IPS-20b (cell line): ENCODE data around the gene MRGPRE.
"Not testable (repeated sequence)": the region's sequence is repeated elsewhere in the genome, so short reads cannot be mapped to it uniquely, and the experiment has no call there.

Experiments
- H3K27ac ChIP-seq: one replicate; pipeline ENCODE4 v1.5.1; 2013; ENCODE audit warnings: low read length
- H3K27me3 ChIP-seq: 2 replicates; pipeline ENCODE4 v1.6.1; 2013; ENCODE audit warnings: mild to moderate bottlenecking, low read length, inconsistent platforms; ENCODE audit not compliant: insufficient read depth
- H3K36me3 ChIP-seq: 2 replicates; pipeline ENCODE4 v1.6.1; 2013; ENCODE audit warnings: low read depth, mild to moderate bottlenecking, inconsistent platforms, low read length, moderate library complexity; ENCODE audit not compliant: insufficient read depth
- H3K4me1 ChIP-seq: 2 replicates; pipeline ENCODE4 v1.6.1; 2013; ENCODE audit warnings: mild to moderate bottlenecking, control low read depth, inconsistent platforms, low read length, moderate library complexity; ENCODE audit not compliant: insufficient read depth
- H3K4me3 ChIP-seq: 2 replicates; pipeline ENCODE4 v1.5.1; 2013; ENCODE audit warnings: mild to moderate bottlenecking, low read length, inconsistent platforms
- H3K9ac ChIP-seq: 2 replicates; pipeline ENCODE4 v1.6.1; 2013; ENCODE audit warnings: low read depth, mild to moderate bottlenecking, inconsistent platforms, low read length, moderate library complexity
- H3K9me3 ChIP-seq: 2 replicates; pipeline ENCODE4 v1.6.1; 2013; ENCODE audit warnings: mild to moderate bottlenecking, low read depth, low read length, inconsistent platforms; ENCODE audit not compliant: insufficient read depth

The MRGPRE gene

GRCh38 chr11:3231851-3232744 lies at the start of gene MRGPRE:
TSS of gene MRGPRE (minus strand) at chr11:3232417. CDS start at chr11:3228799, 3,618 bp downstream.
- Histone ChIP-seq H3K4me3 (no peak within 1 kb of the TSS), H3K9me3 (no peaks in the 10 kb centered on the region)

GRCh38 chr11:3281146-3281545 lies 48.9 kb upstream of the MRGPRE start:
- H3K27ac ChIP-seq, H3K4me1 ChIP-seq, H3K36me3 ChIP-seq, H3K9ac ChIP-seq, H3K27me3 ChIP-seq, H3K4me3 ChIP-seq, H3K9me3 ChIP-seq: not testable (repeated sequence)

More at GRCh38 chr11:3231851-3232744, at the start of gene MRGPRE:
- Histone ChIP-seq H3K9ac (no peak within 1 kb of the TSS), H3K4me1 (no peaks in the 10 kb centered on the region), H3K27me3 (no peaks in the 10 kb centered on the region), H3K27ac (no peak within 1 kb of the TSS), H3K36me3 (no peaks in the 10 kb centered on the region)

- H3K9ac ChIP-seq, H3K4me3 ChIP-seq, H3K27ac ChIP-seq, H3K36me3 ChIP-seq, H3K9me3 ChIP-seq, H3K4me1 ChIP-seq, H3K27me3 ChIP-seq: not testable (repeated sequence)
Observed at GRCh38 chr11:3280662-3281061, 48.4 kb upstream of the MRGPRE start.

- not testable (repeated sequence) for H3K27me3 ChIP-seq, H3K4me1 ChIP-seq, H3K4me3 ChIP-seq, H3K9me3 ChIP-seq, H3K36me3 ChIP-seq, H3K9ac ChIP-seq, H3K27ac ChIP-seq
Observed at GRCh38 chr11:3278922-3279321, 46.7 kb upstream of the MRGPRE start.

- not testable (repeated sequence) for H3K27ac ChIP-seq, H3K36me3 ChIP-seq, H3K9ac ChIP-seq, H3K4me3 ChIP-seq, H3K4me1 ChIP-seq, H3K27me3 ChIP-seq, H3K9me3 ChIP-seq
Observed at GRCh38 chr11:3273629-3274028, 41.4 kb upstream of the MRGPRE start.

- H3K9me3 ChIP-seq, H3K4me3 ChIP-seq, H3K36me3 ChIP-seq, H3K4me1 ChIP-seq, H3K27ac ChIP-seq, H3K27me3 ChIP-seq, H3K9ac ChIP-seq: not testable (repeated sequence)
Observed at GRCh38 chr11:3262548-3262947, 30.3 kb upstream of the MRGPRE start.

- H3K4me3 ChIP-seq, H3K9ac ChIP-seq, H3K36me3 ChIP-seq, H3K27me3 ChIP-seq, H3K4me1 ChIP-seq, H3K9me3 ChIP-seq, H3K27ac ChIP-seq: not testable (repeated sequence)
Observed at GRCh38 chr11:3261831-3262230, 29.6 kb upstream of the MRGPRE start.

- H3K27ac ChIP-seq, H3K27me3 ChIP-seq, H3K9ac ChIP-seq: not testable (repeated sequence)
Observed at GRCh38 chr11:3257509-3257908, 25.3 kb upstream of the MRGPRE start.

GRCh38 chr11:3255241-3255640 lies 23.0 kb upstream of the MRGPRE start:
- not testable (repeated sequence) for H3K4me3 ChIP-seq, H3K36me3 ChIP-seq, H3K9me3 ChIP-seq, H3K27ac ChIP-seq, H3K27me3 ChIP-seq, H3K4me1 ChIP-seq, H3K9ac ChIP-seq

More at GRCh38 chr11:3257509-3257908, 25.3 kb upstream of the MRGPRE start:
- H3K36me3 ChIP-seq, H3K4me3 ChIP-seq, H3K9me3 ChIP-seq, H3K4me1 ChIP-seq: not testable (repeated sequence)

GRCh38 chr11:3254773-3255172 lies 22.6 kb upstream of the MRGPRE start:
- H3K36me3 ChIP-seq, H3K4me1 ChIP-seq, H3K27me3 ChIP-seq, H3K4me3 ChIP-seq, H3K27ac ChIP-seq, H3K9ac ChIP-seq, H3K9me3 ChIP-seq: not testable (repeated sequence)

- H3K27ac ChIP-seq = no peak overlapping the region
- no peak overlapping the region for H3K9ac ChIP-seq
- peaks cover 30% of the 10 kb centered on the region for H3K9me3 ChIP-seq
- no peaks in the 10 kb centered on the region for H3K36me3 ChIP-seq
- no peak overlapping the region for H3K4me3 ChIP-seq
- H3K27me3 ChIP-seq = no peaks in the 10 kb centered on the region
- peaks cover 5% of the 10 kb centered on the region; the same call in 1 of the 2 replicates for H3K4me1 ChIP-seq
Observed at GRCh38 chr11:3245071-3245470, 12.9 kb upstream of the MRGPRE start.

GRCh38 chr11:3243880-3244279 lies 11.7 kb upstream of the MRGPRE start:
- no peaks in the 10 kb centered on the region for H3K27me3 ChIP-seq
- H3K4me3 ChIP-seq = no peak overlapping the region
- H3K9me3 ChIP-seq = peaks cover 30% of the 10 kb centered on the region
- no peak overlapping the region for H3K27ac ChIP-seq
- H3K9ac ChIP-seq = no peak overlapping the region
- peaks cover 5% of the 10 kb centered on the region; the same call in 1 of the 2 replicates for H3K4me1 ChIP-seq
- no peaks in the 10 kb centered on the region for H3K36me3 ChIP-seq
